Right lobe of liver (tissue), 4 donors: ENCODE results near the gene ADGRA1.

Source experiments
- POLR2A ChIP-seq: fragments of 450-650 bp; IDR thresholded peaks from one replicate; pipeline ENCODE4 v1.6.1; 2017; ENCODE audit warnings: antibody characterized with exemption, mild to moderate bottlenecking
- TF ChIP-seq, protein P1 (sequence below), 4 donors: fragments of 200-600 bp in 3 of 4; fragments of 450-650 bp in 1 of 4; IDR thresholded peaks; one replicate each; pipeline versions ENCODE4 v1.5.1 to v1.8.0; 2016 to 2022; ENCODE audit warnings: antibody characterized with exemption in 4 of 4, mild to moderate bottlenecking in 2 of 4
- donor health status: DM: no; HTN: no; CAD: no.
- donor health status: DM: no; HTN: no; CAD: no.
- donor health status: DM: no; HTN: yes; CAD: no.

DNA sequence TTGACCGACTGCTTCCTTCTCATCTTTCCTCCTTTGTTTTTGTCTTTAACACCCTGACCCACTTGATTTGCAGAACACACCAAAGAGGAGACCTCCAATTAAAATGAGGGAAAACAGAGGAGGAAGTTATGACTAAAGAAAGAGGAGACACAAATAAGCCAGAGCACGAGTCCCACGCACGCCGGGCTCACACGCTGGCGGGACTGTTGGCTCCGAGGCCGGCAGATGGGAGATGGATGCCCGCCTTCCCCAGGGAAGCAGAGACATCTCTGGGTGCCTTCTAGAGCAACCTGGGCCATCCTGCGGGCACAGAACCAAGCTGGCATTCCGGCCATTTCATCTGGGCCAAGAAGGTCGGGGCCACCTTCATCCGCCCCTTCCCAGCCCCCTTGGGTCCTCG lies 5.6 kb downstream of the ADGRA1 start:
- TF ChIP-seq, protein P1, sequence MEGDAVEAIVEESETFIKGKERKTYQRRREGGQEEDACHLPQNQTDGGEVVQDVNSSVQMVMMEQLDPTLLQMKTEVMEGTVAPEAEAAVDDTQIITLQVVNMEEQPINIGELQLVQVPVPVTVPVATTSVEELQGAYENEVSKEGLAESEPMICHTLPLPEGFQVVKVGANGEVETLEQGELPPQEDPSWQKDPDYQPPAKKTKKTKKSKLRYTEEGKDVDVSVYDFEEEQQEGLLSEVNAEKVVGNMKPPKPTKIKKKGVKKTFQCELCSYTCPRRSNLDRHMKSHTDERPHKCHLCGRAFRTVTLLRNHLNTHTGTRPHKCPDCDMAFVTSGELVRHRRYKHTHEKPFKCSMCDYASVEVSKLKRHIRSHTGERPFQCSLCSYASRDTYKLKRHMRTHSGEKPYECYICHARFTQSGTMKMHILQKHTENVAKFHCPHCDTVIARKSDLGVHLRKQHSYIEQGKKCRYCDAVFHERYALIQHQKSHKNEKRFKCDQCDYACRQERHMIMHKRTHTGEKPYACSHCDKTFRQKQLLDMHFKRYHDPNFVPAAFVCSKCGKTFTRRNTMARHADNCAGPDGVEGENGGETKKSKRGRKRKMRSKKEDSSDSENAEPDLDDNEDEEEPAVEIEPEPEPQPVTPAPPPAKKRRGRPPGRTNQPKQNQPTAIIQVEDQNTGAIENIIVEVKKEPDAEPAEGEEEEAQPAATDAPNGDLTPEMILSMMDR (IDR thresholded peaks at IDR 0.05): no peak
- no peak for TF ChIP-seq POLR2A
